IMR-90 (cell line): Measurements from ENCODE around the gene SRP54.

Source experiments
- BHLHE40 ChIP-seq: fragments of 150-350 bp; IDR thresholded peaks from 2 replicates; pipeline ENCODE4 v1.6.1; 2016; ENCODE audit warnings: mild to moderate bottlenecking, low read depth, low read length
- CEBPB ChIP-seq: IDR thresholded peaks from 2 replicates; pipeline ENCODE4 v1.6.1; 2012; ENCODE audit warnings: low read depth, low read length, improper control_type of control experiment
- CHD1 ChIP-seq: IDR thresholded peaks from 2 replicates; pipeline ENCODE4 v1.6.1; 2012; ENCODE audit warnings: low read depth, low read length, improper control_type of control experiment
- CTCF ChIP-seq: conservative IDR thresholded peaks from 2 replicates; pipeline ENCODE4 v1.5.1; 2012; ENCODE audit warnings: mild to moderate bottlenecking, low read depth, low read length, improper control_type of control experiment
- ELK1 ChIP-seq: fragments of 150-350 bp; IDR thresholded peaks from 2 replicates; pipeline ENCODE4 v1.6.1; 2016; ENCODE audit warnings: low read depth, mild to moderate bottlenecking, low read length, moderate library complexity, borderline replicate concordance
- FOS ChIP-seq: fragments of 150-350 bp; IDR thresholded peaks from 2 replicates; pipeline ENCODE4 v1.6.1; 2016; ENCODE audit warnings: low read depth, low read length
- MAFK ChIP-seq: IDR thresholded peaks from 2 replicates; pipeline ENCODE4 v1.6.1; 2012; ENCODE audit warnings: low read depth, low read length, improper control_type of control experiment
- MAZ ChIP-seq: IDR thresholded peaks from 2 replicates; pipeline ENCODE4 v1.6.1; 2012; ENCODE audit warnings: low read depth, mild to moderate bottlenecking, low read length, improper control_type of control experiment, moderate library complexity, borderline replicate concordance
- POLR2A ChIP-seq: IDR thresholded peaks from 2 replicates; pipeline ENCODE4 v1.6.1; 2012; ENCODE audit warnings: mild to moderate bottlenecking, low read depth, low read length
- RAD21 ChIP-seq: IDR thresholded peaks from 2 replicates; pipeline ENCODE4 v1.6.1; 2012; ENCODE audit warnings: low read length, improper control_type of control experiment
- RCOR1 ChIP-seq: IDR thresholded peaks from 2 replicates; pipeline ENCODE4 v1.6.1; 2012; ENCODE audit warnings: mild to moderate bottlenecking, low read length, improper control_type of control experiment; ENCODE audit not compliant: insufficient replicate concordance
- RFX5 ChIP-seq: IDR thresholded peaks from 2 replicates; pipeline ENCODE4 v1.8.0; 2012; ENCODE audit warnings: low read depth, mild to moderate bottlenecking, low read length, moderate library complexity
- SMC3 ChIP-seq: fragments of 150-350 bp; IDR thresholded peaks from 2 replicates; pipeline ENCODE4 v1.6.1; 2016; ENCODE audit warnings: low read depth, mild to moderate bottlenecking, antibody characterized with exemption, low read length, moderate library complexity
- USF2 ChIP-seq: fragments of 150-350 bp; IDR thresholded peaks from 2 replicates; pipeline ENCODE4 v1.6.1; 2017; ENCODE audit warnings: mild to moderate bottlenecking, antibody characterized with exemption, low read length, low read depth

GRCh38 chr14:35052637-35053036 lies 69.8 kb downstream of the SRP54 start:
- no peak for TF ChIP-seq CTCF
- TF ChIP-seq CEBPB = no peak
- TF ChIP-seq POLR2A = no peak
- no peak for TF ChIP-seq RCOR1
- no peak for TF ChIP-seq BHLHE40
- no peak for TF ChIP-seq MAFK
- no peak for TF ChIP-seq RFX5
- no peak for TF ChIP-seq SMC3
- TF ChIP-seq MAZ = no peak
- TF ChIP-seq RAD21 = no peak
- no peak for TF ChIP-seq USF2
- no peak for TF ChIP-seq ELK1
- no peak for TF ChIP-seq FOS
- no peak for TF ChIP-seq CHD1
